Measurements from ENCODE around the gene USP11.

USP11 gene

DNA sequence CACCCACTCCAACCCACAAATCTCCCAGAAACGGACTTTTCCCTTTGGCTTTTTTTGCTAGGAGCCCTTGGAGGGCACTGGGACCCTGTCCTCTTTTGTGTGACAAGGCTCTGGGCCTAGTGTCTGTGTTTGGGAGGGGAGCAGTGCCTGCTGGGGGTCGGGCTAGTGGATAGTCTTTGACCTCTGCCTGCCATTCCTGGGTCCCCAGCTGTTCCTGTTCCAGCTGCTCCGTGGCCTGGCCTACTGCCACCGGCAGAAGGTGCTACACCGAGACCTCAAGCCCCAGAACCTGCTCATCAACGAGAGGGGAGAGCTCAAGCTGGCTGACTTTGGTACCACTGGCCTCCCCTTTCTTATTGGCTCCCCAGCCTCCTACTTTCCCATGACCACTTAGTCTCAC, 6.7 kb upstream of the USP11 start:
- Histone ChIP-seq H3K9ac (ENCODE audit: low read depth, low read length) (no peak overlapping the region), H3K4me1 (ENCODE audit: insufficient read depth, low read length) (no peaks in the 10 kb centered on the region), H3K36me3 (ENCODE audit: insufficient read depth, low read length) (peaks cover 48% of the 10 kb centered on the region), H3K9me3 (ENCODE audit: control insufficient read depth, insufficient read depth, low read length) (no peaks in the 10 kb centered on the region)

- H3K9me3 ChIP-seq (ENCODE audit: control insufficient read depth, insufficient read depth, low read length): no peaks in the 10 kb centered on the region
- H3K36me3 ChIP-seq (ENCODE audit: insufficient read depth, low read length): peaks cover 47% of the 10 kb centered on the region
- H3K4me1 ChIP-seq (ENCODE audit: insufficient read depth, low read length): no peaks in the 10 kb centered on the region
- no peak overlapping the region for H3K9ac ChIP-seq (ENCODE audit: low read depth, low read length)
These were observed 6.1 kb upstream of the USP11 start for GRCh38 chrX:47226531-47227333.

GRCh38 chrX:47227334-47227583, 5.5 kb upstream of the USP11 start:
- Histone ChIP-seq H3K36me3 (ENCODE audit: insufficient read depth, low read length) (peaks cover 42% of the 10 kb centered on the region), H3K4me1 (ENCODE audit: insufficient read depth, low read length) (no peaks in the 10 kb centered on the region), H3K9me3 (ENCODE audit: control insufficient read depth, insufficient read depth, low read length) (no peaks in the 10 kb centered on the region), H3K9ac (ENCODE audit: low read depth, low read length) (no peak overlapping the region)

DNA sequence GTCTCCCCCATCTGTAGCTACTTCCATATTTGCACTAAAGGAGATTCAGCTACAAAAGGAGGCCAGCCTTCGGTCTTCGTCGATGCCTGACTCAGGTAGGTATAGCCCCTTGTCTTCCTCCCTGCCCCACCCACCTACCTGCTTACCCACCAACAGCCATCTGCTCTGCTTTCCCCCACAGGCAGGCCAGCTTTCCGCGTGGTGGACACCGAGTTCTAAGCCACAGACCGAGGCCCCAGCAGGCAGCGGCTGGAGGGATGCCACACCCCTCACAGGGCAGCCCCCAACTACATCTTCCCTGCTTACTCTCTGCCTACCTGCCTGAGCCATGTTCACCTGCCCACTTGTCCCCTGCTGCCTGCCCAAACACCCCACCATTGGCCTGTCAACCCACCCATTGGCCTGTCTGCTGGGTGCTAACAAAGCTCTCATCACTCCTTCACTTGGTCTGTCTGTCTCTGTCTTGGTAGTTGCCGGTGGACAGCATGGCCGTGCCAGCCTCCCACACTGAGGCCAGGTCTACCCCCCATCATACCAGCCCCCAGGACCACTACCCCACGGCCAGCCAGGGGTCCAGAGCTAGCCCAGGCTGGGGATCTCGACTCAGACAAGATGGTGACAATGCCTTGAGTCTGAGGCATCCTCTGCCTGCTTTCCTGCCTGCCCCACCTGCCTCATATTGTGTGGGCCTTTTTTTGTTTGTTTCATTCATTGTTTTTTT, 4.1 kb upstream of the USP11 start:
- H3K9me3 ChIP-seq (ENCODE audit: control insufficient read depth, insufficient read depth, low read length): no peaks in the 10 kb centered on the region
- H3K36me3 ChIP-seq (ENCODE audit: insufficient read depth, low read length): peaks cover 33% of the 10 kb centered on the region
- H3K9ac ChIP-seq (ENCODE audit: low read depth, low read length): no peak overlapping the region
- H3K4me1 ChIP-seq (ENCODE audit: insufficient read depth, low read length): no peaks in the 10 kb centered on the region

- Histone ChIP-seq H3K9me3 (ENCODE audit: control insufficient read depth, insufficient read depth, low read length) (no peaks in the 10 kb centered on the region), H3K4me1 (ENCODE audit: insufficient read depth, low read length) (no peaks in the 10 kb centered on the region), H3K9ac (ENCODE audit: low read depth, low read length) (no peak overlapping the region), H3K36me3 (ENCODE audit: insufficient read depth, low read length) (peaks cover 27% of the 10 kb centered on the region)
These were observed 3.4 kb upstream of the USP11 start for GRCh38 chrX:47229427-47229826.

DNA sequence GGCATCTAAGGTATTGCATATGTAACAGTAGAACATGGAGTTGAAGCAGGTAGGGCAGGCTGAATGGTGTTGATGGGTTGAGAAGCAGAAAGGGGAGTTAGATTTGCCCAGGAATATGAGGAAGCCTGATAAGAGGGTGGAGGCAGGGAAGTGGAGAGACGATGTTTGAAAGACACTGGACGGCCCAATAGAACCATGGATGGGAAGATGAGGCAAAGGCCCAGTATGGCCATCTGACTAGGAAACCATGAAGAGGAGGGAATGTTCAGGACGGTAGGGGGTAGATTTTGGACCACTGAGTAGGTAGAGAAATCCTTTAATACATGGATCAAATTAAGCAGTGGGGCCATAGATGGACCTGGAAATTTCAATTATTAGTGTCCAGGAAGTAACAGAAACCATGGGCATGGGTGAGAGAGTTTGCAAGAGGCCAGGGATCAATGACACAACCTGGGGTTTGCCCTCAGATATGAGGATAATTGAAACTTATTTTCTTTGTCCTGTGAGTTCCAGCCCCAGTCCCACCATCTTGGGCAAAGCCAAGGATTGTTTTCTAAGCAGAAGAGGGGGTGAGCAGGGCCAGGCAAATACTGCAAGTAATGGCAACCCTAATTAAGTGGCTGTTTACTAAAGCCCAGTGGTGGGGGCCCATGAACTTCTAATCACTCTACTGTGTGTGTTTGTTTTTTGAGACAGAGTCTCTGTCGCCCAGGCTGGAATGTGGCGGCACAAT, 2.5 kb upstream of the USP11 start:
- H3K9ac ChIP-seq (ENCODE audit: low read depth, low read length): no peak overlapping the region
- peaks cover 6% of the 10 kb centered on the region; the same call in 1 of the 2 replicates for H3K4me1 ChIP-seq (ENCODE audit: insufficient read depth, low read length)
- H3K9me3 ChIP-seq (ENCODE audit: control insufficient read depth, insufficient read depth, low read length): no peaks in the 10 kb centered on the region
- peaks cover 19% of the 10 kb centered on the region for H3K36me3 ChIP-seq (ENCODE audit: insufficient read depth, low read length)

DNA sequence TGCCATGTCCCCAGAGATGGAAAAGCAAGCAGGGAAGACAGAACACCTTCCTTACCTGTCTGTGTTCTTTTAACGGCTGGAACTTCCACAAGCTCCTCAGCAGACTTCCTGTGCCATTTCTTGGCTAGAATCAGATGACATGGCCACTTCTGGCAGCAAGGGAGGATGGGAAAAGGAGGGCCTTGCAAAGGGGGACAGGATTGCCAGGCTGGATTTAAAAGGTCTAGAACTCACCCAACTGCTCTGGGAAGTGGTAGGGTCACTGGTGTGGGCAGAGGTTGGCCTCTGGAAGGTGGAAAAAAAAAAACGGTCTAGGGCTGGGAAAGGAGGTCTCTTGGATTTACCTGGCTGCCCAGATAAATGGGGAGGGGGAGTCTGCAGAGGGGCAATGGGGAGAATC, 1.6 kb upstream of the USP11 start:
- Histone ChIP-seq H3K4me1 (ENCODE audit: insufficient read depth, low read length) (peaks cover 7% of the 10 kb centered on the region; the same call in 1 of the 2 replicates), H3K36me3 (ENCODE audit: insufficient read depth, low read length) (peaks cover 10% of the 10 kb centered on the region), H3K9me3 (ENCODE audit: control insufficient read depth, insufficient read depth, low read length) (no peaks in the 10 kb centered on the region), H3K9ac (ENCODE audit: low read depth, low read length) (no peak overlapping the region)

DNA sequence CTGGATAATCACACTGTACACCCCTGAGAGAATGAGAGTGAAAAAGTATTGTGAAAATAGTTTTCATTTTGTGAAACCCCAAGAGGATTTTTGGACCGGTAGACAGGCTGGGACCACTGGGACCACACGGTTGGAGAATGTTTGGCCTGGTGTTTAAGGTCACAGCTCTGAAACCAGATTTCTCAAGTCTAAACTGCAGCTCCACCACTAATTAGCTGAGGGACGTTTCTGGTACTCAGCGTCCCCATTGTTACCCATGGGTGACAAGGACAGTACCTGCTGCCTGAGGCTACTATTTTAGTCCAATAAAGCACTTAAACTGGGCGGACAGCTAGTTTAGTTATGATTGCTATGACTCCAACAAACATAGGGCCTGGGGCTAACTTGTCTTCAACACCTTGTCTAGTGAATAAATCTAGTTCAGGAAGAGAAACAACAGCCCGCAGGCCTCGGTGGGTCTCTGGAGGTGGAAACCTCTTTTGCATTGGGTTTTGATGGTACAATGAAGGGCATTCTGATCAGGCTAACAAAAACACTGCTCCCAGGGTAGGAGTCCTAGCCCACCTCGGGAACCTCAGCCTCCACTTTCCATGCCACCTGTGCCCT, 509 bp upstream of the USP11 start:
- Histone ChIP-seq H3K9me3 (ENCODE audit: control insufficient read depth, insufficient read depth, low read length) (no peaks in the 10 kb centered on the region), H3K9ac (ENCODE audit: low read depth, low read length) (peak overlapping the region; percentile 91), H3K36me3 (ENCODE audit: insufficient read depth, low read length) (peaks cover 4% of the 10 kb centered on the region; the same call in 1 of the 2 replicates), H3K4me1 (ENCODE audit: insufficient read depth, low read length) (peaks cover 7% of the 10 kb centered on the region; the same call in 1 of the 2 replicates)

DNA sequence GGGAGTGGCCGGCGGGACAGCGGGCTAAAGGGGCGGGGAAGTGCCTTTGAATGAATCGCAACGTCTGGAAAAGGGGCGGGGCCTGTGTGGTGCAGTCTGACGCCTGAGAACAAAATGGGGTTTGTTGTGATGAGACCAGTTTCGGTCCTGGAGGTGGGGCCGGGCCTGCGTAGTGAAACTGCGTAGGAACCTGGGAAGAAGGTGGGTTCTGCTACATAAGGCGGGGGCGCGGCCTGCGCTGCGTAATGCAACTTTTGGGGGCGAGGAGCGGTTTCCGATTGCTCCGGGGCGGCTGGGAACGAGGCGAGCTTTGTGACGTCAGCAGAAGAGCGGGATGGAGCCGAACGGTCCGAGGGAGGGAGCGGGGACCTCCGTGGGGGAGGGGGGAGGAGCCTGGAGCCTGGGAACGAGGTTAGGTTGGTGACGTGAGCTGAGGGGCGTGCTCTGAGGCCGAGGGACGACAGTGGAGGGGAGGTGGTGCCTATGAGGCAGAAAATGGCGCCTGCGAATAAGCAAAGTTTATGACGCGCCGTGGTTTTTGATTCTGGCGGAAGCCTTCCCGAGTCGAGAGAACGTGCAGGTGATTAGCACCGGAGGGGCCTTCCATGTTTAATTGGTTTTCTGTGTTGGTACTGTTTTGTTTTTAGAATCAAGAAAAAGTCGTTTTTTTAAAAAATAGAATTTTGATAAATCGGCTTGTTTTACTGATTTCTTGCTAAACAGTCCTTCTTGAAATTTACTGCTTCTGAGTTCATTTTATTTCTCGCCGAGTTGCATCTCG, 714 bp downstream of the USP11 start:
- H3K9me3 ChIP-seq (ENCODE audit: control insufficient read depth, insufficient read depth, low read length): no peaks in the 10 kb centered on the region
- H3K36me3 ChIP-seq (ENCODE audit: insufficient read depth, low read length): no peaks in the 10 kb centered on the region
- peak overlapping the region; percentile 91 for H3K9ac ChIP-seq (ENCODE audit: low read depth, low read length)

DNA sequence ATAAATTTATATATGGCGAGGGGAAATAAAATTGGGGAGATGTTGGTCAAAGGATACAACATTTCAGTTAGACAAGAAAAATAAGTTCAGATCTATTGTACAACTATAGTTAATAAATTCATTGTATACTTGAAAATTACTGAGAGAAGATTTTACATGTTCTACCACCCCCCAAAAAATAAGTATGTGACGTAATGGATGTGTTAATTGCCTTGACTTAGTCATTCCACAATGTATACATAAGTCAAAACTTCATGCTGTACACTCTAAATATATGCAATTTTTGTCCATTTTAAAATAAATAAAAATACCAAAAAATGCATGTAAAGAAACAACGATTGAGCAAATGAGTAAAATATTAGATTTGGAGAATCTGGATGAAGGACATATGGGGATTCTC, 1.8 kb downstream of the USP11 start:
- Histone ChIP-seq H3K9ac (ENCODE audit: low read depth, low read length) (peak overlapping the region; percentile 91; the same call in 1 of the 2 replicates), H3K4me1 (ENCODE audit: insufficient read depth, low read length) (peaks cover 7% of the 10 kb centered on the region; the same call in 1 of the 2 replicates), H3K9me3 (ENCODE audit: control insufficient read depth, insufficient read depth, low read length) (no peaks in the 10 kb centered on the region), H3K36me3 (ENCODE audit: insufficient read depth, low read length) (peaks cover 2% of the 10 kb centered on the region; the same call in 1 of the 2 replicates)

More for the DNA sequence above, 714 bp downstream of the USP11 start:
- H3K4me1 ChIP-seq (ENCODE audit: insufficient read depth, low read length): peaks cover 7% of the 10 kb centered on the region; the same call in 1 of the 2 replicates

DNA sequence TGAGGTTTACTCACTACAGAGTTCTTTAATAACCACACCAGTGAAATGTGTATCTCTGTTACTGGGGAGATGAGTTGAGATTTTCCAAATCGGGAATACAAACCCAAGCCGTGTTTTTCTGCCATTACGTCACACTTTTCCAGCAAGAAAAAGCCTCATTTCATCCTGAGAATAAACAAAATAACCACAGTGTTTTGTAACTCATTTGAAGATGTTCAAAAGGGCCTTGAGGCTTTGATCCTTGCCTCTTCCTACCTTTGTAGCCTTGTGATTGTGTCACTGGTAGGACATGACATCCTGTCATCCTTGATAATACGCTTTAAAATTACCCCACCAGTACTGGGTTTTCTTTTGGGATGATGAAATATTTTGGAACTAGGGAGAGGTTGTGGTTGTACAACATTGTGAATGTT, 2.9 kb downstream of the USP11 start:
- H3K4me1 ChIP-seq (ENCODE audit: insufficient read depth, low read length): peaks cover 7% of the 10 kb centered on the region; the same call in 1 of the 2 replicates
- H3K9ac ChIP-seq (ENCODE audit: low read depth, low read length): no peak overlapping the region
- H3K36me3 ChIP-seq (ENCODE audit: insufficient read depth, low read length): peaks cover 7% of the 10 kb centered on the region
- H3K9me3 ChIP-seq (ENCODE audit: control insufficient read depth, insufficient read depth, low read length): no peaks in the 10 kb centered on the region

- peaks cover 7% of the 10 kb centered on the region; the same call in 1 of the 2 replicates for H3K4me1 ChIP-seq (ENCODE audit: insufficient read depth, low read length)
- no peaks in the 10 kb centered on the region for H3K9me3 ChIP-seq (ENCODE audit: control insufficient read depth, insufficient read depth, low read length)
These were observed 6.4 kb downstream of the USP11 start for GRCh38 chrX:47239199-47239598.

GRCh38 chrX:47239898-47240545, 7.2 kb downstream of the USP11 start:
- Histone ChIP-seq H3K9ac (ENCODE audit: low read depth, low read length) (no peak overlapping the region), H3K9me3 (ENCODE audit: control insufficient read depth, insufficient read depth, low read length) (no peaks in the 10 kb centered on the region), H3K36me3 (ENCODE audit: insufficient read depth, low read length) (peaks cover 37% of the 10 kb centered on the region), H3K4me1 (ENCODE audit: insufficient read depth, low read length) (peaks cover 3% of the 10 kb centered on the region; the same call in 1 of the 2 replicates)

More at GRCh38 chrX:47239199-47239598, 6.4 kb downstream of the USP11 start:
- H3K36me3 ChIP-seq (ENCODE audit: insufficient read depth, low read length): peaks cover 30% of the 10 kb centered on the region
- no peak overlapping the region for H3K9ac ChIP-seq (ENCODE audit: low read depth, low read length)

All from ES-I3 (cell line).